Endothelial cell (in vitro differentiated cells): ENCODE measurements around the gene MAP3K3. TPM values are rescaled to one million over a fixed set of nuclear protein-coding genes. Genes with fewer than 3 reads are reported as not detected.

ENCODE experiments used
- DNase-seq: peaks from one replicate; pipeline ENCODE4 v3.0.0; 2021; ENCODE audit warnings: low spot score
- H3K27ac Mint-ChIP-seq: one replicate; pipeline ENCODE4 v1.8.0; 2021; ENCODE audit warnings: mixed read lengths, inconsistent platforms; ENCODE audit not compliant: unreplicated experiment
- H3K27me3 Mint-ChIP-seq: one replicate; pipeline ENCODE4 v1.8.0; 2021; ENCODE audit warnings: mild to moderate bottlenecking, moderate library complexity, mixed read lengths, inconsistent platforms; ENCODE audit not compliant: unreplicated experiment
- H3K36me3 Mint-ChIP-seq: one replicate; pipeline ENCODE4 v1.8.0; 2021; ENCODE audit warnings: mild to moderate bottlenecking, low read depth, mixed read lengths, inconsistent platforms; ENCODE audit not compliant: unreplicated experiment
- H3K4me1 Mint-ChIP-seq: one replicate; pipeline ENCODE4 v1.8.0; 2021; ENCODE audit warnings: mild to moderate bottlenecking, mixed read lengths, inconsistent platforms; ENCODE audit not compliant: unreplicated experiment
- H3K4me3 Mint-ChIP-seq: one replicate; pipeline ENCODE4 v1.8.0; 2021; ENCODE audit warnings: mild to moderate bottlenecking, mixed read lengths, inconsistent platforms; ENCODE audit not compliant: unreplicated experiment
- H3K9me3 Mint-ChIP-seq: one replicate; pipeline ENCODE4 v1.8.0; 2021; ENCODE audit warnings: mixed read lengths, inconsistent platforms; ENCODE audit not compliant: unreplicated experiment
- CTCF ChIP-seq: fragments of 200-600 bp; sonication (generic); IDR thresholded peaks from one replicate; pipeline ENCODE4 v1.5.0; 2021; ENCODE audit warnings: antibody characterized with exemption; ENCODE audit not compliant: unreplicated experiment
- total RNA-seq: library from RNA; stranded (reverse); fragmentation: NEBNext Ultra II Directional; extraction: Animal tissue kit (Norgen Biotek cat#: 25700); gene quantifications from one replicate; pipeline ENCODE4 v1.2.1, GENCODE V29; 2021; ENCODE audit not compliant: unreplicated experiment

The MAP3K3 gene
- total RNA-seq, 1 donor from 2014 or later: 112 TPM

- Mint-ChIP-seq H3K4me3 (peak overlapping the region; percentile 45), H3K27ac (peak overlapping the region; percentile 28)
These were observed 58.5 kb downstream of the MAP3K3 start for GRCh38 chr17:63680700-63681099.

GRCh38 chr17:63681530-63681929, 59.3 kb downstream of the MAP3K3 start:
- Mint-ChIP-seq H3K4me3 (peak overlapping the region; percentile 45), H3K9me3 (no peaks in the 10 kb centered on the region), H3K36me3 (peaks cover 45% of the 10 kb centered on the region), H3K27ac (no peak overlapping the region), H3K4me1 (peaks cover 34% of the 10 kb centered on the region), H3K27me3 (no peaks in the 10 kb centered on the region)
- no peak for DNase-seq
- TF ChIP-seq CTCF: no peak

More at GRCh38 chr17:63680700-63681099, 58.5 kb downstream of the MAP3K3 start:
- no peak for DNase-seq
- TF ChIP-seq CTCF: no peak
- no peaks in the 10 kb centered on the region for H3K9me3 Mint-ChIP-seq
- H3K4me1 Mint-ChIP-seq: peaks cover 39% of the 10 kb centered on the region
- H3K36me3 Mint-ChIP-seq: peaks cover 38% of the 10 kb centered on the region
- H3K27me3 Mint-ChIP-seq: no peaks in the 10 kb centered on the region

- Mint-ChIP-seq H3K4me1 (peaks cover 26% of the 10 kb centered on the region), H3K27ac (no peak overlapping the region), H3K9me3 (no peaks in the 10 kb centered on the region), H3K4me3 (peak overlapping the region; percentile 17), H3K36me3 (peaks cover 48% of the 10 kb centered on the region), H3K27me3 (peaks cover 1% of the 10 kb centered on the region)
- DNase-seq: no peak
- TF ChIP-seq CTCF: no peak
These were observed 60.2 kb downstream of the MAP3K3 start for GRCh38 chr17:63682441-63682840.

- H3K4me3 Mint-ChIP-seq: peak overlapping the region; percentile 17
- DNase-seq: no peak
- H3K27me3 Mint-ChIP-seq: peaks cover 1% of the 10 kb centered on the region
- H3K27ac Mint-ChIP-seq: no peak overlapping the region
- TF ChIP-seq CTCF: no peak
- peaks cover 21% of the 10 kb centered on the region for H3K4me1 Mint-ChIP-seq
- H3K9me3 Mint-ChIP-seq: no peaks in the 10 kb centered on the region
- peaks cover 50% of the 10 kb centered on the region for H3K36me3 Mint-ChIP-seq
These were observed 60.8 kb downstream of the MAP3K3 start for GRCh38 chr17:63682981-63683380.

- H3K4me3 Mint-ChIP-seq: no peak overlapping the region
- TF ChIP-seq CTCF: no peak
- H3K36me3 Mint-ChIP-seq: peaks cover 62% of the 10 kb centered on the region
- H3K27me3 Mint-ChIP-seq: peaks cover 4% of the 10 kb centered on the region
- no peak for DNase-seq
- H3K27ac Mint-ChIP-seq: no peak overlapping the region
- H3K9me3 Mint-ChIP-seq: no peaks in the 10 kb centered on the region
- H3K4me1 Mint-ChIP-seq: peaks cover 13% of the 10 kb centered on the region
These were observed 62.8 kb downstream of the MAP3K3 start for GRCh38 chr17:63685041-63685440.
